Nephron progenitor cell (in vitro differentiated cells): Measurements from ENCODE around the gene RALB.

Source experiments
- DNase-seq: peaks from one replicate; pipeline ENCODE4 v3.0.0; 2021
- H3K27ac Mint-ChIP-seq: 2 replicates; pipeline ENCODE4 v1.8.0; 2021; ENCODE audit warnings: mild to moderate bottlenecking, moderate library complexity, mixed read lengths
- H3K27me3 Mint-ChIP-seq: 2 replicates; pipeline ENCODE4 v1.8.0; 2021; ENCODE audit warnings: mild to moderate bottlenecking, low read depth, mixed read lengths; ENCODE audit not compliant: poor library complexity
- H3K36me3 Mint-ChIP-seq: 2 replicates; pipeline ENCODE4 v1.8.0; 2021; ENCODE audit warnings: low read depth, mixed read lengths
- H3K4me1 Mint-ChIP-seq: 2 replicates; pipeline ENCODE4 v1.8.0; 2021; ENCODE audit warnings: mixed read lengths
- H3K4me3 Mint-ChIP-seq: 2 replicates; pipeline ENCODE4 v1.8.0; 2021; ENCODE audit warnings: mild to moderate bottlenecking, moderate library complexity, mixed read lengths
- H3K9me3 Mint-ChIP-seq: 2 replicates; pipeline ENCODE4 v1.8.0; 2021; ENCODE audit warnings: mild to moderate bottlenecking, moderate library complexity, mixed read lengths
- CTCF ChIP-seq: fragments of 200-600 bp; sonication (generic); IDR thresholded peaks from 2 replicates; pipeline ENCODE4 v1.5.0; 2021; ENCODE audit warnings: antibody characterized with exemption

Gene RALB

GRCh38 chr2:120277505-120278205 lies 25.0 kb downstream of the RALB start:
- DNase-seq = no peak
- Mint-ChIP-seq H3K4me1 (no peaks in the 10 kb centered on the region), H3K27ac (no peak overlapping the region), H3K4me3 (no peak overlapping the region), H3K36me3 (peaks cover 30% of the 10 kb centered on the region), H3K9me3 (peaks cover 12% of the 10 kb centered on the region), H3K27me3 (no peaks in the 10 kb centered on the region)
- no peak for TF ChIP-seq CTCF

- DNase-seq = no peak
- Mint-ChIP-seq H3K27ac (no peak overlapping the region), H3K4me3 (no peak overlapping the region), H3K9me3 (peaks cover 12% of the 10 kb centered on the region), H3K27me3 (no peaks in the 10 kb centered on the region), H3K4me1 (no peaks in the 10 kb centered on the region), H3K36me3 (peaks cover 32% of the 10 kb centered on the region)
- TF ChIP-seq CTCF = no peak
Observed at GRCh38 chr2:120278901-120279300, 26.2 kb downstream of the RALB start.

- no peak overlapping the region for H3K4me3 Mint-ChIP-seq
- no peak overlapping the region for H3K27ac Mint-ChIP-seq
- H3K36me3 Mint-ChIP-seq = peaks cover 35% of the 10 kb centered on the region
- TF ChIP-seq CTCF = no peak
- DNase-seq = no peak
- H3K27me3 Mint-ChIP-seq = no peaks in the 10 kb centered on the region
- no peaks in the 10 kb centered on the region for H3K4me1 Mint-ChIP-seq
- H3K9me3 Mint-ChIP-seq = peaks cover 7% of the 10 kb centered on the region
Observed at GRCh38 chr2:120279708-120280107, 27.1 kb downstream of the RALB start.

GRCh38 chr2:120283649-120284048 lies 31.0 kb downstream of the RALB start:
- no peaks in the 10 kb centered on the region for H3K9me3 Mint-ChIP-seq
- no peak for TF ChIP-seq CTCF
- no peak for DNase-seq
- H3K27ac Mint-ChIP-seq = no peak overlapping the region
- H3K36me3 Mint-ChIP-seq = peaks cover 32% of the 10 kb centered on the region
- no peaks in the 10 kb centered on the region for H3K4me1 Mint-ChIP-seq
- no peak overlapping the region for H3K4me3 Mint-ChIP-seq
- H3K27me3 Mint-ChIP-seq = no peaks in the 10 kb centered on the region

- DNase-seq = no peak
- Mint-ChIP-seq H3K4me3 (no peak overlapping the region), H3K27ac (no peak overlapping the region), H3K27me3 (peaks cover 3% of the 10 kb centered on the region), H3K36me3 (peaks cover 30% of the 10 kb centered on the region), H3K4me1 (no peaks in the 10 kb centered on the region), H3K9me3 (no peaks in the 10 kb centered on the region)
- no peak for TF ChIP-seq CTCF
Observed at GRCh38 chr2:120285056-120285455, 32.4 kb downstream of the RALB start.
